EH (cell line): Measurements from ENCODE around the gene MUC13.
A peak's percentile ranks its signal among the peaks of the same experiment; 100 is the strongest.
"Not testable (repeated sequence)": the region's sequence is repeated elsewhere in the genome, so short reads cannot be mapped to it uniquely, and the experiment has no call there.

Experiments
- DNase-seq: peaks from one replicate; pipeline ENCODE4 v3.0.0-alpha.2; 2015; ENCODE audit warnings: low read depth

The MUC13 gene

GRCh38 chr3:124934577-124934976, at the start of gene MUC13:
Gene MUC13 (minus strand): TSS chr3:124934751. CDS start chr3:124934712, 39 bp downstream.
- DNase-seq = peak; percentile 31

- no peak for DNase-seq
Measured at GRCh38 chr3:124982855-124983254, 48.3 kb upstream of the MUC13 start.

GRCh38 chr3:124981472-124981871, 46.9 kb upstream of the MUC13 start:
- DNase-seq = no peak

- DNase-seq = no peak
Measured at GRCh38 chr3:124978627-124979026, 44.1 kb upstream of the MUC13 start.

- no peak for DNase-seq
Measured at GRCh38 chr3:124976383-124976782, 41.8 kb upstream of the MUC13 start.

- DNase-seq = no peak
Measured at GRCh38 chr3:124974691-124975090, 40.1 kb upstream of the MUC13 start.

GRCh38 chr3:124973290-124973689, 38.7 kb upstream of the MUC13 start:
- DNase-seq = no peak

- DNase-seq = no peak
Measured at GRCh38 chr3:124972457-124972856, 37.9 kb upstream of the MUC13 start.

- DNase-seq = no peak
Measured at GRCh38 chr3:124969963-124970722, 35.6 kb upstream of the MUC13 start.

- DNase-seq = no peak
Measured at GRCh38 chr3:124969190-124969589, 34.6 kb upstream of the MUC13 start.

GRCh38 chr3:124967964-124968363, 33.4 kb upstream of the MUC13 start:
- no peak for DNase-seq

GRCh38 chr3:124966521-124967445, 32.2 kb upstream of the MUC13 start:
- DNase-seq = peak; percentile 21

- DNase-seq = no peak
Measured at GRCh38 chr3:124965413-124965812, 30.9 kb upstream of the MUC13 start.

- DNase-seq = peak; percentile 41
Measured at GRCh38 chr3:124964387-124964786, 29.8 kb upstream of the MUC13 start.

GRCh38 chr3:124963755-124964154, 29.2 kb upstream of the MUC13 start:
- DNase-seq = peak; percentile 30

- peak; percentile 41 for DNase-seq
Measured at GRCh38 chr3:124962403-124962940, 27.9 kb upstream of the MUC13 start.

- DNase-seq = no peak
Measured at GRCh38 chr3:124960698-124961097, 26.1 kb upstream of the MUC13 start.

- no peak for DNase-seq
Measured at GRCh38 chr3:124960105-124960504, 25.6 kb upstream of the MUC13 start.

GRCh38 chr3:124957951-124958350, 23.4 kb upstream of the MUC13 start:
- DNase-seq = not testable (repeated sequence)

GRCh38 chr3:124952282-124952855, 17.8 kb upstream of the MUC13 start:
- DNase-seq = no peak

GRCh38 chr3:124951511-124952281, 17.1 kb upstream of the MUC13 start:
- DNase-seq = peak; percentile 68

- no peak for DNase-seq
Measured at GRCh38 chr3:124950026-124950425, 15.5 kb upstream of the MUC13 start.
